Progenitor cell of endocrine pancreas (in vitro differentiated cells): ENCODE data around the gene FOXN4. TPM values are rescaled to one million over a fixed set of nuclear protein-coding genes. Genes with fewer than 3 reads are reported as not detected.
A peak's percentile ranks its signal among the peaks of the same experiment; 100 is the strongest.

ENCODE experiments used
- DNase-seq: peaks from one replicate; pipeline ENCODE4 v3.0.0; 2021; ENCODE audit warnings: low spot score; ENCODE audit not compliant: unreplicated experiment
- H3K27ac Mint-ChIP-seq: 2 replicates; pipeline ENCODE4 v1.8.0; 2021; ENCODE audit warnings: mild to moderate bottlenecking, moderate library complexity, mixed read lengths
- H3K27me3 Mint-ChIP-seq: 2 replicates; pipeline ENCODE4 v1.8.0; 2021; ENCODE audit warnings: mixed read lengths
- H3K36me3 Mint-ChIP-seq: 2 replicates; pipeline ENCODE4 v1.8.0; 2022; ENCODE audit warnings: mixed read lengths; ENCODE audit not compliant: insufficient read depth
- H3K4me1 Mint-ChIP-seq: 2 replicates; pipeline ENCODE4 v1.8.0; 2021; ENCODE audit warnings: low read depth, mixed read lengths
- H3K4me3 Mint-ChIP-seq: 2 replicates; pipeline ENCODE4 v1.8.0; 2021; ENCODE audit warnings: low read depth, mild to moderate bottlenecking, moderate library complexity, mixed read lengths
- H3K9me3 Mint-ChIP-seq: 2 replicates; pipeline ENCODE4 v1.8.0; 2021; ENCODE audit warnings: low read depth, mixed read lengths
- CTCF ChIP-seq: fragments of 200-600 bp; sonication (generic); IDR thresholded peaks from one replicate; pipeline ENCODE4 v1.5.0; 2021; ENCODE audit warnings: antibody characterized with exemption, mild to moderate bottlenecking; ENCODE audit not compliant: unreplicated experiment
- total RNA-seq: library from RNA; stranded (reverse); gene quantifications from 2 replicates; pipeline ENCODE4 v1.2.1, GENCODE V29; 2021

The FOXN4 gene
- total RNA-seq, 1 donor from 2014 or later = 0.34 TPM

DNA sequence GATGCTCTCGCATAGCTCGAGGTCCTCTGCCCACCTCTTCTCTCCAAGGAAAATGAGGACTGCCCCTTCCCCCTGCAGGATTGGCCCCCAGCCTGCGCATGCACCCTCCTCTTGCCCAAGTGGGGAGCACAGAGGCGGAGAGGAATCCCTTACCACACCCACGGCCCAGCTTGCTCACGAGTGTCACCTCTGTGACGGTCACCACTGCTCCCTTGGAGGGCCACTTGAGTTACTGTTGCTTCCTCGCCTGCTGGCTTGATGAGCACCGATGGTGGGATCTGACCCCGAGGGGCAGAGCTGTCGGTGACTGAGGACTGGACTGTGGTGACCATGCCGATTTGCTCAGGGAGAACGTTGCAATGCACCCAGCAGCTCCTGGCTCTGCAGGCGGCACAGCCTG lies 41.7 kb downstream of the FOXN4 start:
- Mint-ChIP-seq H3K9me3 (peaks cover 9% of the 10 kb centered on the region), H3K27ac (no peak overlapping the region), H3K36me3 (peaks cover 23% of the 10 kb centered on the region), H3K4me1 (no peaks in the 10 kb centered on the region), H3K27me3 (peaks cover 2% of the 10 kb centered on the region), H3K4me3 (no peak overlapping the region)
- TF ChIP-seq CTCF = no peak
- no peak for DNase-seq

- no peak for DNase-seq
- Mint-ChIP-seq H3K27ac (no peak overlapping the region), H3K36me3 (peaks cover 24% of the 10 kb centered on the region), H3K27me3 (no peaks in the 10 kb centered on the region), H3K9me3 (peaks cover 9% of the 10 kb centered on the region), H3K4me1 (no peaks in the 10 kb centered on the region), H3K4me3 (no peak overlapping the region)
- TF ChIP-seq CTCF = no peak
These were observed 42.8 kb downstream of the FOXN4 start for GRCh38 chr12:109266106-109266879.

- Mint-ChIP-seq H3K27me3 (no peaks in the 10 kb centered on the region), H3K36me3 (peaks cover 22% of the 10 kb centered on the region), H3K4me3 (no peak overlapping the region), H3K4me1 (no peaks in the 10 kb centered on the region), H3K27ac (no peak overlapping the region), H3K9me3 (peaks cover 4% of the 10 kb centered on the region)
- DNase-seq = no peak
- TF ChIP-seq CTCF = no peak
These were observed 44.0 kb downstream of the FOXN4 start for GRCh38 chr12:109264943-109265650.

DNA sequence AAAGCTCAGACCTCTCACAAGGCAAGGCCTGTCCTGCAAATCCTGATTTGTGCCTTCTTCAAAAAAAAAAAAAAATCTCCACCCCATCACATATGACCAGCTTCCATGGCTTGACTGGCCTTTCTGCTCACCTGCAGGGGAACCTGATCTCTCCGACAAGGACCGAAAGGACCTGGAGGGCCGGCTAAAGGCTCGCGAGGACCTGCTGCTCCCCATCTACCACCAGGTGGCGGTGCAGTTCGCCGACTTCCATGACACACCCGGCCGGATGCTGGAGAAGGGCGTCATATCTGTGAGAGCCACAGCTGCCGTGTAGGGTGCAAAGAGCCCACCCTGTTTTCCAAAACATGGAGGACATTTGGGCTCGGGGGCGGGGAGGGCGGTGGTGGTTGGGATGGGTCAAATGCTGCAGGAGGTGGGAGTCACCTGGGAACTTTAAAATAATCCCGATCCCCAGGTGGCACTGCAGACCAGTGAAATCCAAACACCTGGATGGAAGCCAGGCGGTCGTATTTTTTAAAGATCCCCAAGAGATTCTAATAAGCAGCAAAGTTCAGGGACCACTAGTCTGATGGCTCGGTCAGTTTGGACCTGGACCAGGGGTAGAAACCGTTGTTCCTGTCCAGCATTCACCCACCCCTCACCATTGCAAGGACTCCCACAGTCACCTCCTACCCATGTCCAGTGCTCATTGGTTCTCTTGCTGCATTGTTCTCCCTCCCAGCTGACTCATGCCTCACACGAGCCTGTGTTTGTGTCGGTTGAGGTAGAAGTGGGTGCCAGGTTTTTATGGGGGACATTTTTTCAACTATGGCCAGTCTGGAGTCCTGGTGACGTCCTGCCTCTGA lies 44.8 kb downstream of the FOXN4 start:
- no peak overlapping the region for H3K4me3 Mint-ChIP-seq
- H3K9me3 Mint-ChIP-seq = peaks cover 4% of the 10 kb centered on the region
- H3K36me3 Mint-ChIP-seq = peaks cover 22% of the 10 kb centered on the region
- no peak overlapping the region for H3K27ac Mint-ChIP-seq
- H3K27me3 Mint-ChIP-seq = no peaks in the 10 kb centered on the region
- peak; percentile 84 for DNase-seq
- peak; percentile 87 for TF ChIP-seq CTCF
- H3K4me1 Mint-ChIP-seq = no peaks in the 10 kb centered on the region

- H3K4me1 Mint-ChIP-seq = no peaks in the 10 kb centered on the region
- no peak for TF ChIP-seq CTCF
- no peak overlapping the region for H3K4me3 Mint-ChIP-seq
- no peak overlapping the region for H3K27ac Mint-ChIP-seq
- H3K27me3 Mint-ChIP-seq = no peaks in the 10 kb centered on the region
- DNase-seq = no peak
- peaks cover 18% of the 10 kb centered on the region for H3K36me3 Mint-ChIP-seq
- peaks cover 4% of the 10 kb centered on the region for H3K9me3 Mint-ChIP-seq
These were observed 45.6 kb downstream of the FOXN4 start for GRCh38 chr12:109263439-109263838.
